GM21723 (cell line): ENCODE results near the gene USF2.

ENCODE experiments used
- ATAC-seq: cut with Tn5 transposase; IDR thresholded peaks from one replicate; pipeline ENCODE4 v1.9.1; 2021; ENCODE audit warnings: mild to moderate bottlenecking, moderate library complexity; ENCODE audit not compliant: unreplicated experiment

The USF2 gene

GRCh38 chr19:35241417-35241816 lies 27.3 kb upstream of the USF2 start:
- no peak for ATAC-seq

GRCh38 chr19:35246466-35247092 lies 22.2 kb upstream of the USF2 start:
- ATAC-seq: no peak

DNA sequence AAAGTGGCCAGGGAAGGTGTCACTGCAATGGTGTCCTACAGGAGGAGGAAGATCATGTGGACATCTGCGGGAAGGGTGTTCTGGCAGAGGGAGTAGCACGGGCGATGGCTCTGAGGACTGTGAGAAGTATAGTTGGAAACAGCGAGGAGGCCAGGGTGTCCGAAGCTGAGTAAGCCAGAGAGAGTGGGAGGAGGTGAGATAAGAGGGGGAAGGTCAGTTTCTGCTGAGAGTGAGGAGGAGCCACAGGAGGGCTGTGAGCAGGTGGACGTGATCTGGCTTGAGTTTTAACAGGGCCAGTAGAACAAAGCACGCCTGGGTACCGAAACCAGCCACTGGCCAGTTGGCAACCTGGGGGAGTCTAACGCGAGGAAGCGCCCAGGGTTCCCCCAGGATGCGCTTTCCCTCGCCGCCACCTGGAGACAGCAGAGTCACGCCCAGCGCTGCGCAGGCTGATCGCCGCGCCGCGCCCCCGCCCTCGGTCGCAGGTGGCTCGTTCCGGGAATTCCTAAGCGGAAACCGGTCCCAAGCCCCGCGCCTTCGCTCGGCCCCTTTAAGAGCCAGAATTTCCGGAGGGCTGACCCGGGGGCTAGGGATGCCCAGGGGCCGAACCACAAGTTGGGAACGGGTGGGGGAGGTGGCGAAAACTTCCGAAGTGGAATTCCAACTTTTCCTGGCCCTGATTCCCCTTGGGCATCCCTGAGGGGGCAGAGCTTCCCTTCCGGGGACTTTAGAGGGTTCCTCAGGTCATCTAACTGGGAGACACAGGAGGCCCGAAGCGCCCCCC lies 21.0 kb upstream of the USF2 start:
- ATAC-seq: peak; percentile 50

DNA sequence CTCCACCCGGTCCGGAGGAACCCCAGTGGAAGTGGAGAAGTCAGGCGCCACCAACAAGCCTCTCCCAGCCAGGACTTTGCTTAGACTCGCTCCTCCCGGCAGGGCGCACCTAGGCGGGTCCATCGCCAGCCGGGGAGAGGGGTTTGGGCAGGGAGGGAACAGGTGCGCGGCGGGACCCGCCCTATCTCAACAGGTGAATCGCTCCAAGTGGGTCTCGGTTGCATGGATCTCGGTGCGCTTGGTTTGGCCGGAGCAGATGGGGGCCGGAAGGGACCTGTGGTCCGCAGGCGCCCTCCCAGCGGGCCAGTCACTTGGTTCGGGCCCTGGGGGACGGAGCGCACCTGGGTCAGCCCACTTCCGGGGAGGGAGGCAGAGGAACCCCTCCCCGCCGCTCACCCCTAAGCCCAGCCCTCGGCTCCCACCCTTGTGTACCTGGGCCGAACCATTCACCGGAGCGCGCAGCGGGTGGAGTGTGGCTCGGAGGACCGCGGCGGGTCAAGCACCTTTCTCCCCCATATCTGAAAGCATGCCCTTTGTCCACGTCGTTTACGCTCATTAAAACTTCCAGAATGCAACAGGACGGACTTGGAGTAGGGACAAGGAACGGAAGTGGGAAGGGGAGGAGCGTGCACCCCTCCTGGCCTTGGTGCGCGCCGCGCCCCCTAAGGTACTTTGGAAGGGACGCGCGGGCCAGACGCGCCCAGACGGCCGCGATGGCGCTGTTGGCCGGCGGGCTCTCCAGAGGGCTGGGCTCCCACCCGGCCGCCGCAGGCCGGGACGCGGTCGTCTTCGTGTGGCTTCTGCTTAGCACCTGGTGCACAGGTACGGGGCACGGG lies 20.2 kb upstream of the USF2 start, which contains the start of gene LSR:
TSS of gene LSR (plus strand) at position 693 of the 836 bp plus-strand sequence. CDS start at position 714, 21 bp downstream.
- ATAC-seq: peak; percentile 77

- no peak for ATAC-seq
Observed at GRCh38 chr19:35249146-35249847, 19.5 kb upstream of the USF2 start.

- no peak for ATAC-seq
Observed at GRCh38 chr19:35249848-35250711, 18.7 kb upstream of the USF2 start.

DNA sequence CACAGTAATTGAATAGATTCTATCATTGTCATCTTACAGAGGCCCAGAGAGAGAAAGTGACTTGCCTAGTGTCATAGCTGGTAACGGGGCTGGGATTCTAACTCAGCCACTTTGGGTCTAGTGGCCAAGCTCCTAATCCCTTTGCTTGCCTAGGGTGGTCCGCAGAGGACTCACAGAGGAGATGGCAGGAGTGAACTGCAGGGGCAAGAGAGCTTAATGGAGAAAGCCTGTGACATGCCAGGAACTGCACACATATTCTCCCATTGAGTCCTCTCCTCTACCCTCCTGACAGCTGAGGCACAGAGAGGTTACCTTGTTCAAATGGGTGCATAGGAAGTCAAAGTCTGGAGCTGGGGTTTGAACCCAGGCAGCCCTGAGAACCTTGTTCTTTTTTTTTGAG lies 17.3 kb upstream of the USF2 start:
- no peak for ATAC-seq

DNA sequence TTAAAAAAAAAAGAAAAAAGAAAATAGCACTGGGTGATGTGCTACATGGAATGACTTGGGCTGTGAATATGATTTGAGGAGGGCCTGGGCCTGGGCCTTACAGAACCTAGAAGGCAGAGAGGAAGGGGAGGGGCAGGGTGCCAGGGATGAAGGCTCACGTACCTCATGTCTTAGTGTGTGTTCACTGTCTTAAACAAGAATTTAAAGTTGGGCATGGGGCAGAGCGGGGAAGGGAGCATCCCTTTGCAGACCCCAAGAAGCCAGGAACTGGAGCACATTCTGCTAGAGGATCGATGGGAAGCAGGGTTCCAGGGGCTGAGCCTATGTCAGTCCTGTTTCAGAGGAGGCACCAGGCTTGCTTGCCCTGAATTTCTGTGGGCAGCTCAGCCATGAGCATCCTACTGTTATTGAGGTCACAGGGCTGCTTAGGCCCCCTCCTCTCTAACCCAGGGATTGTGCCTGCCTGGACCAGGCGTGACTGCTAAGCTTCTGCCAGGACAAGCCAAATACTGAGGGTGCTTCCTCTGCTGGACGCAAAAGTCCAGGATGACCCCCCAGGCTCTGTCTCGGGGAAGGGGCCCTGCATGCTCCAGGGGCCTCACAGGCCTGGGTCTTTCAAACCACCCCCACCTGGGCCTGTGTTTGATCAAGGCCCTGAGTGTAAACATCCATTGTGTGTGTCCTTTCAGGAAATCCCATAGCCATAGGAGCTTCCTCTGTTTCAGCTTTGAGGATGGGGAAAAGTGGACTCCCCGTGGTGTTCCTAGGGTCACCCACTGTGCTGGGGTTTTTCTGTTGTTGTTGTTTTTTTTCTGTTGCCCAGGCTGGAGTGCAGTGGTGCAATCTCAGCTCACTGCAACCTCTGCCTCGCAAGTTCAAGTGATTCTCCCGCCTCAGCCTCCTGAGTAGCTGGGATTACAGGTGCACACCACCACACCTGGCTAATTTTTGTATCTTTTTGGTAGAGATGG lies 15.2 kb upstream of the USF2 start:
- no peak for ATAC-seq

DNA sequence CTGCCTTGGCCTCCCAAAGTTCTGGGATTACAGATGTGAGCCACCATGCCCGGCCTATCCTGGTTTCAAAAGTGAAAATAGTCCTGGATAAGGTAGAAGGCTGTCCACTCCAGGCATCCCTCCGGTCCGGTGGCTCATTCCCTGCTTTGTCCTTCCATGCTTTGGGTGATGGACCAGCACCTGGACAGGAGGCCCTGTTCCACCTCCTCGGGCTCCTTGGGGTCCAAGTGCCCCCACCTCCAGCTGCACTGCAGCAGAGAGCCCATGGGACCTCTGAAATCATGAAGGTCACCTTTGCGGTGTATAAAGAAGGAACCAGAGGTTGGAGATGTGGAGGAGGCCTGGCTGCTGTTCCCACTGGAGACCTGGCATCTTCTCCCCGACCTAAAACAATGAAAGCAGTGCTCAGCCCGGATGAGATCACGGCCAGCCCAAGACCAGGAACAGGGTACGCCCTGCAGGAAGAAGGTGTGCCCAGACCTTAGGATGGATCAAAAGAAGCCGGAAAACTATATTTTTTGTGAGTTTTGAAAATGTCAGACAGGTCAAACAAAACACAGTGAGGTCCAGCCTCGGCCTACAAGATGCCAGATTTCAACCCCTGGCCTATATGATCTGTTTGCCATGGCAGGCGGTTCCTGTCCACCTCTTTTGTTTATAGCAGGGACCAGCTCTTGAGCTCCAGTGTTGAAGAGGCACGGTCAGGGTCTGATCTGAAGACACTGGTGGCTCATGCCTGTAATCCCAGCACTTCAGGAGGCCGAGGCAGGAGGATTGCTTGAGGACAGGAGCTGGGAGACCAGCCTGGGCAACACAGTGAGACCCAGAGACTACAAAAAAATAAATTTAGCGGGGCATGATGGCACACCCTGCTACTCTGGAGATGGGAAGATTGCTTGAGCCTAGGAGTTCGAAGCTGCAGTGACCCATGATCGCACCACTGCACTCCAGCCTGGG lies 14.1 kb upstream of the USF2 start:
- no peak for ATAC-seq

DNA sequence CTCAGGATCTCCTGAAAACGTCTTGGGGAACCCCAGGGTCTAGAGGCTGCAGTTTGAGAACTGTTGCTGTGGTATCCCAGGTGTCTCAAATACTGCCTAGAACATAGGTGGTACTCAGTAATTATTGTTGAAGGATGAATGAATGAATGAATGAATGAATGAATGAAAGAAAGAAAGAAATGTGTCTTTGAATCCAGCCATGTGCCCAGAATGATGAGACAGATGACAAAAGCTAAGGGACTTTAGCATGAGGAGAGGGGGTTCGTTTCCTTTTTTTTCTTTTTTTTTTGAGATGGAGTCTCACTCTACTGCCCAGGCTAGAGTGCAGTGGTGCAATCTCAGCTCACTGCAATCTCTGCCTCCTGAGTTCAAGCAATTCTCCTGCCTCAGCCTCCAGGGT lies 12.2 kb upstream of the USF2 start:
- no peak for ATAC-seq

- no peak for ATAC-seq
Observed at GRCh38 chr19:35257113-35257461, 11.7 kb upstream of the USF2 start.

DNA sequence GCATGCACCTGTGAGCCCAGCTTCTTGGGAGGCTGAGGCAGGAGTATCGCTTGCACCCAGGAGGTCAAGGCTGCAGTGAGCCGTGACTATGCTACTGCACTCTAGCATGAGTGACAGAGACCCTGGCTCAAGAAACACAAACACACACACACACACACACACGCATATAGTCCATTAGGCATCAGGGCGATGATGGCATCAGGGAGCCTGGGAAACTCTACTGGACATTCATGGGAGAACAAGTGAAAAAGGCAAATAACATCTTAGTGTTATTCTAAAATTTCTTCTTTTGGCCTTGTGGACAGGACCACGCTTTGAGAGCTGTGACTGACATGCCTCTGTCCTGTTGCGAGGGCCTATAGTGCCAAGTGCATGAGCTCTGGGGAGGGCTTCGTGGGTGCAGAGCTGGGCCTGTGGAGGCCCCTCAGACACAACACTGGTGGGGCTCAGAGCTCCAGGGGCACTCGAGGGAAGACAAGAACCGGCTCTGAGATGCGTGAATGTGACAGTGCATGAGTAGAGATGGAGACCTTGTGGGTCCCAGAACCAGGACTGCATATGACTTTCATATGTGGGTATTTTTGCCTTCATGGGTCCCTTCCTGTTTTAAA lies 8.0 kb upstream of the USF2 start:
- ATAC-seq: no peak

DNA sequence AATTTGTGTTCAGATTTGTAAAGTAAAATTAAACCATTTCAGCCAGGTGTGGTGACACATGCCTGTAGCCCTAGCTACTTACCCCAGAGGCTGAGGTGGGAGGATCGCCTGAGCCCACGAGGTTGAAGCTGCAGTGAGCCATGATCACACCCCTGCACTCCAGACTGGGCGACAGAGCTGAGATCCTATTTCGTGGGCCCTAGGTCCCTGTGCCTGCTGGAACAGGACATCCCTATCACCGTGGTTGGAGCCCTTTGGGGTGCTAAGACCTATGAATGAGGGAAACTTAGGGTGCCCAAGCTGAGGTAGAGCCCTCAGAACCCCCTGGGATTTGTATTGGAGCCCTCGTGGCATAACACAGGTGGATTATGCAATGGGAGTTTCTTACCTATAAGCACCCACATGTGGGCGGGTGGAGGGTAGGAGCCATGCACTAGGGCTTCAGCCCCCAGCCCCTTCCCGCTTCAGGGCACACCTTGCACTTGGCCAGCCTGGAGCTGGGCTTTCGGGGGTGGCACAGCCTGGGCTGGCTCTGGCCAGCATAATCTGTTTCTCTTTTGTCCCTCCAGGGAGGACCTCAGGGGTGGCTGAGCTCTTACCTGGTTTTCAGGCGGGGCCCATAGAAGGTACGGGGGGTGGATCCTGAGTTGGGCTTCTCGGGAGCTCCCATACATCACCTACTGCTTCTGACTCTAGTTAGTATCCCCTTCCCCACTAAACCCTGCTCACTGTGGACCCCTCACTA lies 7.2 kb upstream of the USF2 start:
- ATAC-seq: no peak

- ATAC-seq: no peak
Observed at GRCh38 chr19:35262101-35262761, 6.5 kb upstream of the USF2 start.

DNA sequence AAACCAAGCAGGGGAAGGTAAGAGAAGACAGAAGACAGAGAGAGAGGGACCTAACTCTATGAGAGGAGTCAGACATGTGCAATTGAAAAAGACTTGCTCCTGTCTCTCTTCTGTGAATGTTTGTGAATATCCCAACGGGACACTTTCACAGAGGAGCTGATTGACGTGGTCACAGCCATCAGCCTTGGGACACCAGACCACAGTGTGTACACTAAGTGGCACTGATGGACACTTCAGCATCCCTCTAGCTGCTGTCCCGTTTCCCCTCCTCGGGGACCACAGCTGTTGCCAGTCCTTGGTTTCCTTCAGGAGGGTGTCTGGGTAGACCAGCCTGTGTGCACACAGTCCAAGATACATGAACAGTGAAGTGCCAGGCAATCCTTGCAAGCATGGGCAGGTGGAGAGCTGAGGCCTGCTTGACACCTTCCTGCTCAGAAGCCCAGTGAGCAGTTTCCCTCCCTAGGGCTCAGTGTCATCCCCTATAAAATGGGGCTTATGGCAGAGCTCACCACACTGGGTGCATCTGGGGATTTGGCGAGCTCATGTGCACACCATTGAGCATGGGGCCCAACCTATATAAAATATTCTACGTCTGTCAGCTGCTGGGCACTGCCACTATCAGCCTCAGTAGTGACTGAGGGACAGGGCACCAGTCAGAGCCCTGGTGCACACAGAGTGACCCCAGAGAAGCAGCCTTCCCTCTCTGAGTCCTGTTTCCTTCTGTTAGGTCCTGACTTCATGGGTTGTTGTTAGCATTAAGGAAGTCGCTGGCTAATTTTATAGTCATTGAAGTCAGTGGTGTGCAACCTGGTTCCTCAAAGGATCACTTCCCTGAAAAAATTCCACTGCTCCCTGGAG lies 4.3 kb upstream of the USF2 start:
- no peak for ATAC-seq
